Thymus (tissue), 11 donors: ENCODE results near the gene GNAQ. TPM values are rescaled to one million over a fixed set of nuclear protein-coding genes. Genes with fewer than 3 reads are reported as not detected.
A peak's percentile ranks its signal among the peaks of the same experiment; 100 is the strongest.

Source experiments
- DNase-seq, 9 donors: peaks; one replicate each; pipeline ENCODE4 v3.0.0-alpha.2; 2013; ENCODE audit warnings: low spot score in 9 of 9, low read depth in 6 of 9, missing footprints in 1 of 9
- H3K27ac ChIP-seq, 2 donors: one replicate each; pipeline ENCODE4 v1.5.1; 2013; ENCODE audit warnings: control low read depth in 1 of 2, low read depth in 1 of 2, low read length in 1 of 2, mild to moderate bottlenecking in 1 of 2, moderate library complexity in 1 of 2
- H3K27me3 ChIP-seq, 2 donors: one replicate each; pipeline ENCODE4 v1.5.1; 2013; ENCODE audit warnings: low read length in 1 of 2; ENCODE audit not compliant: control insufficient read depth in 2 of 2, insufficient read depth in 1 of 2
- H3K36me3 ChIP-seq, 2 donors: one replicate each; pipeline ENCODE4 v1.5.1; 2013; ENCODE audit warnings: low read length in 1 of 2, mild to moderate bottlenecking in 1 of 2, moderate library complexity in 1 of 2; ENCODE audit not compliant: control insufficient read depth in 2 of 2, insufficient read depth in 2 of 2
- H3K4me1 ChIP-seq, 2 donors: one replicate each; pipeline ENCODE4 v1.5.1; 2013; ENCODE audit warnings: low read length in 2 of 2; ENCODE audit not compliant: control insufficient read depth in 2 of 2, insufficient read depth in 2 of 2
- H3K4me3 ChIP-seq, 2 donors: one replicate each; pipeline ENCODE4 v1.5.1; 2013; ENCODE audit warnings: low read length in 2 of 2, control low read depth in 1 of 2, mild to moderate bottlenecking in 1 of 2
- H3K9me3 ChIP-seq, 2 donors: one replicate each; pipeline ENCODE4 v1.5.1; 2013; ENCODE audit warnings: low read length in 1 of 2, mild to moderate bottlenecking in 1 of 2; ENCODE audit not compliant: control insufficient read depth in 2 of 2, insufficient read depth in 1 of 2
- WGBS: extraction: QIAGEN DNeasy Blood & Tissue Kit; methylation state at CpG from one replicate; pipeline ENCODE4 v1.1.7; 2013; 5-methylcytosine and 5-hydroxymethylcytosine counted together
- polyA plus RNA-seq: library from polyadenylated mRNA; stranded (reverse); fragments of 200-250 nt; gene quantifications from one replicate; pipeline ENCODE4 v1.2.3, GENCODE V29; 2013
- total RNA-seq: library from RNA; stranded (reverse); fragments of 120-200 nt; gene quantifications from one replicate; pipeline ENCODE4 v1.2.4, GENCODE V29; 2013
- donor health status: healthy.

The GNAQ gene
- total and polyA plus RNA-seq, 2 donors: 18.7 to 23.5 TPM

DNA sequence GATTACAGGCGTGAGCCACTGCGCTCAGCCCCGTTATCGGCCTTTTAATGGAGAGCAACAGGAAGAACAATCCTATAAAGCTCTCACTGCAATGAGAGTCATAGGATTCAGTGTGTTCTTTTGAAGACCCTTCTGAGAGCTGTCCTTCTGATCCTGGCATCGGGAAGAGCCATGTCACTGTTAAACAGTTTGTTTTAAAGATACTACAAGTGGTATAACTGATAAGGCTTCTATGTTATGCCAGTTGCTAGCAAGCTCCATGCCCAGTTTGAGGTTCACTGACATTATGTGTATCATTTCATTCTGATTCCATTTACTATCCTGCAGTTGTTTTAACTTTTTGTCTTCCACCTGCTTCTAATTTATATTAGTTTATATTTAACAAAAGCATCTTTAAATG is 55.8 kb downstream of the GNAQ start:
- Histone ChIP-seq H3K27ac (no peak overlapping the region), H3K27me3 (no peaks in the 10 kb centered on the region), H3K4me1 (peaks cover 16 to 37% of the 10 kb centered on the region in 2 donors), H3K9me3 (no peaks in the 10 kb centered on the region), H3K36me3 (peaks cover 0 to 2% of the 10 kb centered on the region in 2 donors), H3K4me3 (no peak overlapping the region)
- WGBS: 99% methylated on average over 5 of the region's 5 CpGs
- DNase-seq: no peak

DNA sequence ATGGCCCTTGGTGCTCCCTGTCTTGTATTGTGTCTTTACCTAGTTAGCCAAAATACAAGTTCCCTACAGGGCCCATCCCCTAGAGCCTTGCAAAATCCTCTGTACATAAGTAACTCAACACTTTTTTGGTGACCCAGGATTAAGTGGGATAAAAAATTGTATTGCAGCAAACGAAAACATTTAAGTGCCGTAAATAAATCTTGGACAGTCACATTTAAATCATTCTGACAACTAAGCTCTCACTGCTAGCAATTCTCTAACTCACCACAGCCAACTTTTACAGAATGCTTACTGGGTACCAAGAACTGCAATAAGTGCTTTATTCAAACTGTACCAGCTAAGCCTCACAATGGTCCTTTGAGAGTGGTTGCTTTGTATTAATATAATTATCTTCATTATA is 56.6 kb downstream of the GNAQ start:
- DNase-seq: no peak
- Histone ChIP-seq H3K27ac (no peak overlapping the region), H3K4me3 (no peak overlapping the region), H3K9me3 (no peaks in the 10 kb centered on the region), H3K27me3 (no peaks in the 10 kb centered on the region), H3K36me3 (peaks cover 0 to 1% of the 10 kb centered on the region in 2 donors), H3K4me1 (peaks cover 16 to 35% of the 10 kb centered on the region in 2 donors)
- WGBS: 92% methylated on average over 2 of the region's 2 CpGs

DNA sequence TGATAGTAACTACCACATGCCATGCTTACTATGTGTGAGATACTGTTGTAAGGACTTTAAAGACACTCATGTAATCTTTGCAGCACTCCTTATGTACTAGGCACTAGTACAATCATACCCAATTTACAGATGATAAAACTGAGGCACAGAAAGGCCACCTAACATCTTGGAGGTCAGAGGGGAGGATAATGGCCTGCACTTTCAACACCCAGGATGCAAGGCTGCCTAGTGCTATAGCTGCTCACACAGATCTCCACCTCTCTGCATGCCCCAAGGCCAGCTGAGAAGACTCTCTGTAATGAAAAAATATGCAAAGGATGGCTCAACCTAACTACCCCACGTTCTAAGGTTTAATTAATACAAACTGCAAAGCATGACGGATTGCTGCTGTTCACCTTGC is 57.2 kb downstream of the GNAQ start:
- Histone ChIP-seq H3K27ac (no peak overlapping the region), H3K36me3 (no peaks in the 10 kb centered on the region), H3K4me3 (no peak overlapping the region), H3K27me3 (no peaks in the 10 kb centered on the region), H3K9me3 (no peaks in the 10 kb centered on the region), H3K4me1 (peaks cover 16 to 33% of the 10 kb centered on the region in 2 donors)
- no peak for DNase-seq
- 91% methylated on average over 2 of the region's 2 CpGs for WGBS

DNA sequence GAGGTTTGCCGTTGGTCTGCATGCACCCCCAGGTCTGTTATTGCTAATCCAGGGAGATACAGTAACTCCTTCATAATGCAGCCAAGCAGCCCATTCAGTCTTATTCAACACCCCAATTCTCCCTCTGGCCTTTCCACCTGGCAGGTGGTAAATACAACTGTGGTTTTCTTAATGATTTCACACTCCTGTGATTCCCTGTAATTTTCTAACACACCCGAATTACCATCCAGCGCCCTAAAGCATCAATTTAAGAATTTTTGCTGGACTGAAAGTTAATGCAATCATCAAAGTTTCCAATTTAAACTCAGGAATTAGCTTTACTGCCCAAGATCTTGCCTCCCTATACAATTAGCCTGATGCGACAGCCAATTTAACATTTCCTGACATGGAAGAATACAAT is 62.5 kb downstream of the GNAQ start:
- peaks cover 0 to 5% of the 10 kb centered on the region in 2 donors for H3K36me3 ChIP-seq
- H3K9me3 ChIP-seq: no peaks in the 10 kb centered on the region
- H3K4me3 ChIP-seq: no peak overlapping the region
- 94% methylated on average over 4 of the region's 4 CpGs for WGBS
- no peaks in the 10 kb centered on the region for H3K27me3 ChIP-seq
- no peak for DNase-seq
- peaks cover 0 to 9% of the 10 kb centered on the region in 2 donors for H3K4me1 ChIP-seq
- no peak overlapping the region for H3K27ac ChIP-seq

DNA sequence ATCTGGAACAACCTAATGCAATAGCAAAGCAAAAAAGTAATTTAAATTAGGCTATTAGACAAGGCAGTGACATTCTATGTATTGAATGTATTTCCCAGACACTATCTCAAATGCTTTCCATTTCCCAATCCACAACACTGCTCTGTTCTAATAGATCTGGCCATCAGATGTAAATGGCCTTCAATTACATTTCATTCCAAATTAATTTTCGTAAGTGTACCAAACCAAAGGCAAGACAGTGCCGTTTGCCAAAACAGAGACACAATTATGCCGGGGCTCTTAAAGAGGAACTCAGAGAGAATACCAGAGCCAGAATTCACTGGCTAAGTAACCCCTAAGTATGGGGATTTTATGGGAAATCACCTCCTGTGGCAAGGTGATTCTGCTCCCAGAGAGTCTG is 63.1 kb downstream of the GNAQ start:
- no peaks in the 10 kb centered on the region for H3K9me3 ChIP-seq
- H3K4me3 ChIP-seq: no peak overlapping the region
- no peak overlapping the region for H3K27ac ChIP-seq
- peaks cover 0 to 7% of the 10 kb centered on the region in 2 donors for H3K4me1 ChIP-seq
- DNase-seq: no peak
- 92% methylated on average over 3 of the region's 3 CpGs for WGBS
- no peaks in the 10 kb centered on the region for H3K27me3 ChIP-seq
- H3K36me3 ChIP-seq: peaks cover 0 to 5% of the 10 kb centered on the region in 2 donors

DNA sequence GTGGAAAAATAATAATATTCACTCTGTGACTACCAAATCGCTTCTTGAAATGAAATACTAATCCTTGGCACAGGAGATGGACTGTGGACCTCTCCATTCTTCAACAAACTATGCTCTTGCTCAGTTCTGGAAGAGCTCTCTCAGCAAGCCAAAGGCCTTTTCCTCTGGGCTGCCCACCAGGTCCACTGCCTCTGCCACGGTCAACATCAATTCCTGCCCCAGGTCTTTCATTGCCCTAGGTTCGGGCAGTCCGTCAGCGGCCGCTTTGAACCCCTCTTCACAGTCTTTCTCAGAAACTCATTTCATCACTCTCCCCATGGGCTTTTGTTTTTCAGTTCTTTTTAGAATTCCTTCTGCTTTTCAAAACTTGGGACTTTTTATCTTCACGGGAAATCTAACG is 64.9 kb downstream of the GNAQ start:
- 96% methylated on average over 8 of the region's 8 CpGs for WGBS
- no peaks in the 10 kb centered on the region for H3K27me3 ChIP-seq
- no peak for DNase-seq
- peaks cover 0 to 5% of the 10 kb centered on the region in 2 donors for H3K36me3 ChIP-seq
- H3K27ac ChIP-seq: no peak overlapping the region
- no peak overlapping the region for H3K4me3 ChIP-seq
- no peaks in the 10 kb centered on the region for H3K9me3 ChIP-seq
- peaks cover 0 to 2% of the 10 kb centered on the region in 2 donors for H3K4me1 ChIP-seq

DNA sequence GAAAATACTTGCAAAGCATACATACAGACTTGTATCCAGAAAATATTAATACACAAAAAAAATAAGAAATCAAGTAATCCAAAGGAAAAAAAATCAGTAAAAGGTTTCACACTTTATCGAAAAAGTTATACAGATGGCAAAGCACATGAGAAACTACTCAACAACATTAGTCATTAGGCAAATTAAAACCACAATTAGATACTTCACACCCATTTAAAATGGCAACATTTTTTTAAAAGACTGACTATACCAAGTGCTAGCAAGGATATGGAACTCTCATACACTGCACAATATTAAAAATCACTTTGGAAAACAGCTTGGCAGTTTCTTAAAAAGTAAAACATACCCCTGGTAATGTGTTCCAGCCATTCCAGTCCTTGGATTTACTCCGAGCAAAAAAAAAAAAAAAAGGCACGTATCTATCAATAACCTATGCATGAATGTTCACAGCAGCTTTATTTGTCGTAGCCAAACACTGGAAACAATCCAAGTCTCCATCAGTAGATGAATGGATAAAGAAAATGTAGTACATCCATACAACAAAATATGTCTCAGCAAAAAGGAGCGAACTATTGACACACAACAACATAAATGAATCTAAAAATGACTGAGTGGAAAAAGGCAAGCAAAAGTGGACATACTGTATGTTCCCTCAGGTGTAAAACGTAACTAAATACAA is 66.0 kb downstream of the GNAQ start:
- DNase-seq: no peak
- H3K4me1 ChIP-seq: peaks cover 2 to 3% of the 10 kb centered on the region in 2 donors
- peaks cover 0 to 5% of the 10 kb centered on the region in 2 donors for H3K36me3 ChIP-seq
- WGBS: 91% methylated on average over 6 of the region's 6 CpGs
- no peaks in the 10 kb centered on the region for H3K9me3 ChIP-seq
- H3K27me3 ChIP-seq: no peaks in the 10 kb centered on the region
- H3K27ac ChIP-seq: no peak overlapping the region
- H3K4me3 ChIP-seq: no peak overlapping the region

DNA sequence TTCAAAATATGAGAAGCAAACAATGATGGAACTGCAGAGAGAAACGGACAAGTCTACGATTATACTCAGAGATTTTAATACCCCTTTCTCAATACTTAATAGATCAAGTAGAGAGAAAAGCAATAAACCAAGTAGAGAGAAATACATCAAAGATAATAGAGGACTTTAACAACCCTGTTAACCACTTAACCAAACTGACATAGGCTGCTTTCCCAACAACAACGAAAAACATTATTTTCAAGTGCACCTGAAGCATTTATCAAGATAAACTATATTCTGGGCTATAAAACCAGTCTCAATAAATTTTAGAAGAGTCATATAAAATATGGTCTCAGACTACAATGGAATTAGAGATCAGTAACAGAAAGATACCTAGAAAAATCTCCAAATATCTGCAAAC is 67.4 kb downstream of the GNAQ start:
- no peaks in the 10 kb centered on the region for H3K27me3 ChIP-seq
- no peaks in the 10 kb centered on the region for H3K9me3 ChIP-seq
- H3K4me3 ChIP-seq: no peak overlapping the region
- H3K27ac ChIP-seq: no peak overlapping the region
- H3K36me3 ChIP-seq: peaks cover 0 to 5% of the 10 kb centered on the region in 2 donors
- 74% methylated on average over 3 of the region's 3 CpGs for WGBS
- no peak for DNase-seq
- H3K4me1 ChIP-seq: peaks cover 2 to 3% of the 10 kb centered on the region in 2 donors

DNA sequence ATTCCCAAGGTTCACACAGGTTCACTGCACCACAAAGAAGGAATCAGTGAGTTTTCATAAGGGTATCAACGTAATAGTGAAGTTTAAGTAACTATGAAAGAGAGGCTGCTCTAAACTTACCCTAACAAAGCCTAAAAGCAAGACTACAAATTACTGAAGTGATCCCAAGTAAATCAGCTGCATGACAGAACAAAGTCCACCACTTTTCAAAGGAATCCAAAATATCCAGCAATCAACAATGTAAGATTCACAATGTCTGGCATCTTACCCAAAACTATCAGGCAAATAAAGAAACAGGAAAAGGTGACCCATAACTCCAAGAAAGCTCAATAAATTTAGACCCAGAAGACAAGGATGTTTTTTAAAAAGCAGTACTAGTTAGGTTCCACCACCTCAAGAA is 70.1 kb downstream of the GNAQ start:
- H3K4me1 ChIP-seq: peaks cover 3 to 9% of the 10 kb centered on the region in 2 donors

More for the DNA sequence above, 70.1 kb downstream of the GNAQ start:
- 95% methylated on average over 1 of the region's 1 CpG for WGBS
- H3K27me3 ChIP-seq: no peaks in the 10 kb centered on the region
- no peak overlapping the region for H3K4me3 ChIP-seq
- peak overlapping the region in 1 of 2 donors; percentile 15 for H3K27ac ChIP-seq
- no peak for DNase-seq
- H3K9me3 ChIP-seq: no peaks in the 10 kb centered on the region
- H3K36me3 ChIP-seq: no peaks in the 10 kb centered on the region
